Activated CD4-positive, CD25-positive, alpha-beta regulatory T cell treated with anti-CD3 and anti-CD28 coated beads, Interleukin-2, amount 50 U/mL, for 16 hours (primary cell): ENCODE results near the gene BAHCC1.

Experiments
- DNase-seq: peaks from one replicate; pipeline ENCODE4 v3.0.0-alpha.2; 2020; ENCODE audit warnings: low read depth, low spot score

BAHCC1 gene

GRCh38 chr17:81493198-81494038 lies 98.2 kb downstream of the BAHCC1 start:
- no peak for DNase-seq

GRCh38 chr17:81494626-81495377 lies 99.5 kb downstream of the BAHCC1 start:
- DNase-seq, result no peak

GRCh38 chr17:81498953-81499600 lies 103.8 kb downstream of the BAHCC1 start:
- DNase-seq, result no peak

GRCh38 chr17:81499601-81499970 lies 104.3 kb downstream of the BAHCC1 start:
- no peak for DNase-seq

- no peak for DNase-seq
Observed at GRCh38 chr17:81500047-81500446, 104.8 kb downstream of the BAHCC1 start.

- DNase-seq, result no peak
Observed at GRCh38 chr17:81502471-81503017, 107.3 kb downstream of the BAHCC1 start.

GRCh38 chr17:81503619-81504018 lies 108.4 kb downstream of the BAHCC1 start:
- no peak for DNase-seq

GRCh38 chr17:81508639-81509206 lies 113.5 kb downstream of the BAHCC1 start:
- DNase-seq, result no peak

- DNase-seq, result no peak
Observed at GRCh38 chr17:81509207-81509971, 114.1 kb downstream of the BAHCC1 start.

GRCh38 chr17:81509972-81510784 lies 114.9 kb downstream of the BAHCC1 start:
- no peak for DNase-seq

- DNase-seq, result no peak
Observed at GRCh38 chr17:81510785-81511553, 115.7 kb downstream of the BAHCC1 start.

GRCh38 chr17:81511554-81511803 lies 116.2 kb downstream of the BAHCC1 start:
- no peak for DNase-seq

- DNase-seq, result no peak
Observed at GRCh38 chr17:81511804-81512561, 116.7 kb downstream of the BAHCC1 start.

- DNase-seq, result peak; percentile 85
Observed at GRCh38 chr17:81512562-81513371, 117.5 kb downstream of the BAHCC1 start, which contains the start of gene ACTG1. TSS of gene ACTG1 (minus strand) at chr17:81512799. CDS start at chr17:81512354, 445 bp downstream.

- no peak for DNase-seq
Observed at GRCh38 chr17:81513372-81513752, 118.1 kb downstream of the BAHCC1 start.

GRCh38 chr17:81513753-81514488 lies 118.7 kb downstream of the BAHCC1 start:
- no peak for DNase-seq

- no peak for DNase-seq
Observed at GRCh38 chr17:81514489-81514738, 119.2 kb downstream of the BAHCC1 start.
